HEK293T (cell line): ENCODE measurements around the gene PLAAT3.

ENCODE experiments used
- ARNT ChIP-seq: fragments of 450-650 bp; IDR thresholded peaks from 2 replicates; pipeline ENCODE4 v1.6.1; 2017; ENCODE audit warnings: mild to moderate bottlenecking
- BHLHE40 ChIP-seq: fragments of 450-650 bp; IDR thresholded peaks from 2 replicates; pipeline ENCODE4 v1.6.1; 2016; ENCODE audit warnings: mild to moderate bottlenecking, moderate library complexity, borderline replicate concordance
- CTBP1 ChIP-seq: fragments of 450-650 bp; IDR thresholded peaks from 2 replicates; pipeline ENCODE4 v1.6.1; 2016; ENCODE audit warnings: borderline replicate concordance
- ELF4 ChIP-seq: fragments of 450-650 bp; IDR thresholded peaks from 2 replicates; pipeline ENCODE4 v1.6.1; 2017; ENCODE audit warnings: antibody characterized with exemption
- FOXA1 ChIP-seq: fragments of 450-650 bp; IDR thresholded peaks from 2 replicates; pipeline ENCODE4 v1.6.1; 2016; ENCODE audit warnings: mild to moderate bottlenecking
- FOXM1 ChIP-seq: fragments of 450-650 bp; IDR thresholded peaks from 2 replicates; pipeline ENCODE4 v1.6.1; 2017; ENCODE audit warnings: mild to moderate bottlenecking, borderline replicate concordance
- HDGF ChIP-seq: fragments of 450-650 bp; IDR thresholded peaks from 2 replicates; pipeline ENCODE4 v1.6.1; 2017; ENCODE audit warnings: antibody characterized with exemption, borderline replicate concordance
- L3MBTL2 ChIP-seq: fragments of 450-650 bp; conservative IDR thresholded peaks from 2 replicates; pipeline ENCODE4 v1.6.1; 2016; ENCODE audit warnings: mild to moderate bottlenecking
- LEF1 ChIP-seq: fragments of 450-650 bp; IDR thresholded peaks from 2 replicates; pipeline ENCODE4 v1.6.1; 2017; ENCODE audit warnings: mild to moderate bottlenecking, borderline replicate concordance
- PKNOX1 ChIP-seq: fragments of 450-650 bp; IDR thresholded peaks from 2 replicates; pipeline ENCODE4 v1.6.1; 2016
- SP1 ChIP-seq: fragments of 450-650 bp; IDR thresholded peaks from 2 replicates; pipeline ENCODE4 v1.6.1; 2017
- SUZ12 ChIP-seq: fragments of 450-650 bp; IDR thresholded peaks from 2 replicates; pipeline ENCODE4 v1.6.1; 2016; ENCODE audit warnings: mild to moderate bottlenecking
- TARDBP ChIP-seq: fragments of 450-650 bp; IDR thresholded peaks from 2 replicates; pipeline ENCODE4 v1.6.1; 2016
- ZNF384 ChIP-seq: fragments of 450-650 bp; IDR thresholded peaks from 2 replicates; pipeline ENCODE4 v1.6.1; 2016

GRCh38 chr11:63609536-63609935 lies 4.7 kb downstream of the PLAAT3 start:
- TF ChIP-seq BHLHE40, result no peak
- no peak for TF ChIP-seq ZNF384
- no peak for TF ChIP-seq SUZ12
- no peak for TF ChIP-seq HDGF
- TF ChIP-seq ARNT, result no peak
- TF ChIP-seq FOXA1, result no peak
- no peak for TF ChIP-seq FOXM1
- no peak for TF ChIP-seq CTBP1
- TF ChIP-seq PKNOX1, result no peak
- no peak for TF ChIP-seq LEF1
- no peak for TF ChIP-seq TARDBP
- TF ChIP-seq SP1, result no peak
- no peak for TF ChIP-seq L3MBTL2
- TF ChIP-seq ELF4, result no peak
